Stimulated activated CD8-positive, alpha-beta memory T cell treated with anti-CD3 and anti-CD28 coated beads, Interleukin-15, amount 100 ng/mL, for 24 hours (primary cell): ENCODE data around the gene TCHP.

Experiments
- DNase-seq: peaks from one replicate; pipeline ENCODE4 v3.0.0-alpha.2; 2020; ENCODE audit warnings: low read depth

TCHP gene

GRCh38 chr12:109932878-109933503 lies 32.9 kb downstream of the TCHP start:
- DNase-seq = no peak

GRCh38 chr12:109934026-109934425 lies 34.0 kb downstream of the TCHP start:
- no peak for DNase-seq

GRCh38 chr12:109937371-109937770 lies 37.3 kb downstream of the TCHP start:
- DNase-seq = no peak

- DNase-seq = no peak
Observed at GRCh38 chr12:109938947-109939346, 38.9 kb downstream of the TCHP start.

- DNase-seq = no peak
Observed at GRCh38 chr12:109939504-109939903, 39.4 kb downstream of the TCHP start.

- no peak for DNase-seq
Observed at GRCh38 chr12:109940339-109940923, 40.4 kb downstream of the TCHP start.

GRCh38 chr12:109943811-109944210 lies 43.7 kb downstream of the TCHP start:
- no peak for DNase-seq

- DNase-seq = no peak
Observed at GRCh38 chr12:109944561-109945359, 44.7 kb downstream of the TCHP start.

- DNase-seq = no peak
Observed at GRCh38 chr12:109946505-109946904, 46.4 kb downstream of the TCHP start.

- no peak for DNase-seq
Observed at GRCh38 chr12:109946913-109947312, 46.8 kb downstream of the TCHP start.

GRCh38 chr12:109947521-109947920 lies 47.4 kb downstream of the TCHP start:
- DNase-seq = no peak

GRCh38 chr12:109948368-109948767 lies 48.3 kb downstream of the TCHP start:
- DNase-seq = no peak

GRCh38 chr12:109949089-109949488 lies 49.0 kb downstream of the TCHP start:
- no peak for DNase-seq

- DNase-seq = no peak
Observed at GRCh38 chr12:109950625-109951024, 50.6 kb downstream of the TCHP start.

- DNase-seq = no peak
Observed at GRCh38 chr12:109951136-109951535, 51.1 kb downstream of the TCHP start.

- DNase-seq = no peak
Observed at GRCh38 chr12:109951751-109952150, 51.7 kb downstream of the TCHP start.

- DNase-seq = no peak
Observed at GRCh38 chr12:109952160-109952858, 52.2 kb downstream of the TCHP start.

GRCh38 chr12:109952873-109953272 lies 52.8 kb downstream of the TCHP start:
- no peak for DNase-seq

- DNase-seq = no peak
Observed at GRCh38 chr12:109953656-109954055, 53.6 kb downstream of the TCHP start.

- no peak for DNase-seq
Observed at GRCh38 chr12:109958374-109958773, 58.3 kb downstream of the TCHP start.

- DNase-seq = no peak
Observed at GRCh38 chr12:109959411-109960093, 59.5 kb downstream of the TCHP start.

- DNase-seq = no peak
Observed at GRCh38 chr12:109961201-109961600, 61.1 kb downstream of the TCHP start.
